Measurements from ENCODE around the gene SPEN.

DNA sequence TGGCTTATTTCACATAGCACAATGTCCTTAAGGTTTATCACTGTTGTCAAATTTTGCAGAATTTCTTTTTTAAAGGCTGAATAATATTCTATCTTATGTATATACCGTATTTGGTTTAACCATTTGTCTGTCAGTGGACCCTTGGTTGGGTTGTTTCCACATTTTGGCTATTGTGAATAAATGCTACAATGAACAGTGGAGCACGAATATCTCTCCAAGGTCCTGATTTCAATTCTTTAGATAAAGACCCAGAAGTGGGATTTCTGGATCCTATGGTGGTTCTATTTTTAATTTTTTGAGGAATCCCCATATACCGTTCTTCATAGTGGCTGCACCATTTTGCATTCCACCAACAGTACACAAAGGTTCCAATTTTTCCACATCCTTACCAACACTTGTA, 134.2 kb downstream of the SPEN start:
- TF ChIP-seq RAD21 (CRISPR knock-in tag; IDR thresholded peaks at IDR 0.05) (no peak), SOX13 (IDR thresholded peaks at IDR 0.05) (no peak), SOX13 (CRISPR knock-in tag; conservative IDR thresholded peaks at IDR 0.05 in 1 of 2, IDR thresholded peaks at IDR 0.05 in 1 of 2) (no peak), ZNF468 (CRISPR knock-in tag; IDR thresholded peaks at IDR 0.05) (no peak), ZNF713 (CRISPR knock-in tag; IDR thresholded peaks at IDR 0.05) (no peak)
- TF ChIP-seq, protein P1, sequence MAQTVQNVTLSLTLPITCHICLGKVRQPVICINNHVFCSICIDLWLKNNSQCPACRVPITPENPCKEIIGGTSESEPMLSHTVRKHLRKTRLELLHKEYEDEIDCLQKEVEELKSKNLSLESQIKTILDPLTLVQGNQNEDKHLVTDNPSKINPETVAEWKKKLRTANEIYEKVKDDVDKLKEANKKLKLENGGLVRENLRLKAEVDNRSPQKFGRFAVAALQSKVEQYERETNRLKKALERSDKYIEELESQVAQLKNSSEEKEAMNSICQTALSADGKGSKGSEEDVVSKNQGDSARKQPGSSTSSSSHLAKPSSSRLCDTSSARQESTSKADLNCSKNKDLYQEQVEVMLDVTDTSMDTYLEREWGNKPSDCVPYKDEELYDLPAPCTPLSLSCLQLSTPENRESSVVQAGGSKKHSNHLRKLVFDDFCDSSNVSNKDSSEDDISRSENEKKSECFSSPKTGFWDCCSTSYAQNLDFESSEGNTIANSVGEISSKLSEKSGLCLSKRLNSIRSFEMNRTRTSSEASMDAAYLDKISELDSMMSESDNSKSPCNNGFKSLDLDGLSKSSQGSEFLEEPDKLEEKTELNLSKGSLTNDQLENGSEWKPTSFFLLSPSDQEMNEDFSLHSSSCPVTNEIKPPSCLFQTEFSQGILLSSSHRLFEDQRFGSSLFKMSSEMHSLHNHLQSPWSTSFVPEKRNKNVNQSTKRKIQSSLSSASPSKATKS (CRISPR knock-in tag; IDR thresholded peaks at IDR 0.05) = no peak
